Panc1 (cell line): ENCODE data around the gene SDK1. TPM values are rescaled to one million over a fixed set of nuclear protein-coding genes. Genes with fewer than 3 reads are reported as not detected.

Experiments
- ATAC-seq: fragments of 200-7000 bp; cut with Tn5 transposase; 2 replicates; pipeline ENCODE4 v1.9.1; 2020; ENCODE audit warnings: mild to moderate bottlenecking, moderate library complexity
- BruUV-seq: library from RNA; stranded (reverse); fragments of 400-500 nt; replicated peaks from 2 replicates; lab custom pipeline; 2021; lab: Mats Ljungman, UMichigan
- CTCF ChIA-PET: fragments of 300-600 bp; sonication (Branson Sonifier 250); formaldehyde crosslinking; loops from one replicate; lab custom pipeline; 2022; ENCODE audit warnings: antibody characterized with exemption; lab: Charles Lee
- POLR2A ChIA-PET: fragments of 300-600 bp; sonication (Branson Sonifier 250); formaldehyde crosslinking; loops from one replicate; lab custom pipeline; 2022; ENCODE audit warnings: antibody characterized with exemption; lab: Charles Lee
- DNase-seq: peaks from one replicate; pipeline ENCODE4 v3.0.0-alpha.2; 2010; ENCODE audit warnings: low read depth, low spot score
- H3K27ac ChIP-seq: 2 replicates; pipeline ENCODE4 v1.5.1; 2011; ENCODE audit warnings: mild to moderate bottlenecking, low read length, inconsistent platforms
- H3K27me3 ChIP-seq: fragments of 200-500 bp; sonication (Bioruptor generic); 2 replicates; pipeline ENCODE4 v1.6.0; 2014; ENCODE audit warnings: low read length, inconsistent platforms; ENCODE audit not compliant: control insufficient read depth, insufficient read depth
- H3K36me3 ChIP-seq: fragments of 200-500 bp; sonication (Bioruptor generic); 2 replicates; pipeline ENCODE4 v1.5.1; 2014; ENCODE audit warnings: inconsistent platforms, mild to moderate bottlenecking, low read length, moderate library complexity; ENCODE audit not compliant: control insufficient read depth, insufficient read depth
- H3K4me1 ChIP-seq: 2 replicates; pipeline ENCODE4 v1.5.1; 2011; ENCODE audit warnings: inconsistent platforms, mild to moderate bottlenecking, low read length, moderate library complexity; ENCODE audit not compliant: control insufficient read depth, insufficient read depth
- H3K4me3 ChIP-seq, 2 experiments: 2 replicates each; pipeline ENCODE4 v1.5.1; 2011 to 2012; ENCODE audit warnings: low read depth in 2 of 2, low read length in 2 of 2, mild to moderate bottlenecking in 2 of 2, inconsistent platforms in 1 of 2, moderate library complexity in 1 of 2
- H3K9me3 ChIP-seq: fragments of 200-500 bp; sonication (Bioruptor generic); 2 replicates; pipeline ENCODE4 v1.5.1; 2014; ENCODE audit warnings: low read depth, mild to moderate bottlenecking, inconsistent platforms, low read length, moderate library complexity; ENCODE audit not compliant: control insufficient read depth, insufficient read depth
- CTCF ChIP-seq: fragments of 450-650 bp; IDR thresholded peaks from 2 replicates; pipeline ENCODE4 v1.5.1; 2017; ENCODE audit warnings: mild to moderate bottlenecking
- POLR2AphosphoS5 ChIP-seq: IDR thresholded peaks from 2 replicates; pipeline ENCODE4 v1.6.1; 2012; ENCODE audit warnings: mild to moderate bottlenecking, low read depth, low read length, moderate library complexity
- REST ChIP-seq, 2 experiments: IDR thresholded peaks; 2 replicates each; pipeline ENCODE4 v1.6.1; 2011 to 2012; ENCODE audit warnings: low read depth in 2 of 2, control low read depth in 1 of 2, low read length in 1 of 2, mild to moderate bottlenecking in 1 of 2, moderate library complexity in 1 of 2; ENCODE audit not compliant: insufficient read depth in 1 of 2
- SIN3A ChIP-seq: IDR thresholded peaks from 2 replicates; pipeline ENCODE4 v1.6.1; 2012; ENCODE audit warnings: low read depth, mild to moderate bottlenecking, low read length, moderate library complexity, borderline replicate concordance; ENCODE audit not compliant: insufficient read depth
- TCF7L2 ChIP-seq: IDR thresholded peaks from 2 replicates; pipeline ENCODE4 v1.6.1; 2011; ENCODE audit warnings: mild to moderate bottlenecking, low read depth, low read length, inconsistent platforms
- in situ Hi-C: cut with HindIII; loops from 2 replicates; pipeline ENCODE4 v1.10.0; 2016; ENCODE audit warnings: low sequenced_read_pairs, low pct_unique_long_range_greater_than_20kb
- intact Hi-C: fragments of 100-400 bp; cut with micrococcal nuclease; formaldehyde crosslinking; loops from one replicate; pipeline ENCODE4 v1.10.0; 2022; ENCODE audit not compliant: unreplicated experiment
- total RNA-seq: library from RNA; stranded (reverse); gene quantifications from one replicate; pipeline ENCODE4 v1.2.1, GENCODE V29; 2021; ENCODE audit not compliant: unreplicated experiment

Gene SDK1
- total RNA-seq, 1 experiment from 2014 or later, result 47.4 TPM

- H3K27me3 ChIP-seq, result no peaks in the 10 kb centered on the region
- TF ChIP-seq TCF7L2, result no peak
- TF ChIP-seq POLR2AphosphoS5, result no peak
- TF ChIP-seq REST (IDR thresholded peaks at IDR 0.05; ENCODE audit: insufficient read depth in 1 of 2, low read depth in 2 of 2, low read length in 1 of 2), result no peak
- TF ChIP-seq SIN3A, result no peak
- no peak for TF ChIP-seq CTCF
- intact Hi-C loops, result no loop called here
- no TSS peak for BruUV-seq
- in situ Hi-C loops, result no loop called here
- DNase-seq, result no peak
- H3K27ac ChIP-seq, result no peak overlapping the region
- ATAC-seq, result no peak
- CTCF ChIA-PET, result no interaction called here
- POLR2A ChIA-PET, result no interaction called here
- H3K4me1 ChIP-seq, result no peaks in the 10 kb centered on the region
- H3K4me3 ChIP-seq, result no peak overlapping the region
- no peaks in the 10 kb centered on the region for H3K36me3 ChIP-seq
- H3K9me3 ChIP-seq, result no peaks in the 10 kb centered on the region
Measured at GRCh38 chr7:4025694-4026615, 724.9 kb downstream of the SDK1 start.

DNA sequence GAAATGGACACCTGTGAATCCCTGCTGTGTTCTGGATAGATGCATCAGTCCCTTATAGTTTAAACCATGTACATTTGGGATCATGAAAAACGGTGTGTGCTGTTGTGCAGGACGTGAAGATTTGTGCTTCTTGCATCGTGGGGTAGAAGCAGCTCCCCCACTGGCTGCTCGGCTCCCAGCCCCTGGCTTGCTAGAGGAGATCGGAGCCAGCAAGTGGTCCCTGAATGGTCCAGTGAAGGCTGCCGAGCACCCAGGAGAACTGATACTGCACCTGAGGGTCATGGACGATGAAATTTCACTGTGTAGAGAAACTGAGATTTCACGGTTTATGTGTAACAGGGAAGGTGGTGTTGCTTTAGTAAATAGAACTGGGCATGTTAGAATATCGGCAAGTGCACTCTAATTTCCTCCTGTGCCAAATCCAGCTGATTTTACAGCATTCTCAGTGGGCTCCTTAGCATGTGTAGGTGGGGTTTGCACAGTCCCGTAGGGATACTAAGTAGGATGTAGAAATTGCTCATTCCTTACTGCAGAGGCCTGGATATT, 726.0 kb downstream of the SDK1 start:
- TF ChIP-seq CTCF (no peak), REST (IDR thresholded peaks at IDR 0.05; ENCODE audit: insufficient read depth in 1 of 2, low read depth in 2 of 2, low read length in 1 of 2) (no peak), SIN3A (no peak), POLR2AphosphoS5 (no peak), TCF7L2 (no peak)
- no peaks in the 10 kb centered on the region for H3K9me3 ChIP-seq
- ChIA-PET CTCF (no interaction called here), POLR2A (no interaction called here)
- no peak overlapping the region for H3K27ac ChIP-seq
- H3K36me3 ChIP-seq, result no peaks in the 10 kb centered on the region
- DNase-seq (no peak), ATAC-seq (no peak)
- no peaks in the 10 kb centered on the region for H3K27me3 ChIP-seq
- no peaks in the 10 kb centered on the region for H3K4me1 ChIP-seq
- intact Hi-C loops, result no loop called here
- BruUV-seq, result no TSS peak
- in situ Hi-C loops, result no loop called here
- no peak overlapping the region for H3K4me3 ChIP-seq
